C4-2B (cell line): ENCODE data around the gene SUCLG1.
"Not testable (repeated sequence)": the region's sequence is repeated elsewhere in the genome, so short reads cannot be mapped to it uniquely, and the experiment has no call there.

Experiments
- H3K27ac ChIP-seq: fragments of 450-650 bp; 2 replicates; pipeline ENCODE4 v1.5.1; 2017
- CTCF ChIP-seq: fragments of 450-650 bp; conservative IDR thresholded peaks from 2 replicates; pipeline ENCODE4 v1.5.1; 2017; ENCODE audit warnings: mild to moderate bottlenecking
- ZFX ChIP-seq: fragments of 450-650 bp; IDR thresholded peaks from 2 replicates; pipeline ENCODE4 v1.6.1; 2017

Gene SUCLG1

GRCh38 chr2:84482603-84483002 is 23.5 kb upstream of the SUCLG1 start:
- H3K27ac ChIP-seq: no peak overlapping the region
- TF ChIP-seq CTCF (no peak), ZFX (no peak)

- no peak for TF ChIP-seq ZFX
- TF ChIP-seq CTCF: no peak
- H3K27ac ChIP-seq: no peak overlapping the region
Observed at GRCh38 chr2:84481702-84482101, 22.6 kb upstream of the SUCLG1 start.

- TF ChIP-seq CTCF (no peak), ZFX (no peak)
- H3K27ac ChIP-seq: no peak overlapping the region
Observed at GRCh38 chr2:84478867-84479266, 19.8 kb upstream of the SUCLG1 start.

GRCh38 chr2:84477886-84478285 is 18.8 kb upstream of the SUCLG1 start:
- TF ChIP-seq ZFX (no peak), CTCF (no peak)

GRCh38 chr2:84474176-84474575 is 15.1 kb upstream of the SUCLG1 start:
- TF ChIP-seq ZFX (no peak), CTCF (no peak)
- H3K27ac ChIP-seq: no peak overlapping the region

More at GRCh38 chr2:84477886-84478285, 18.8 kb upstream of the SUCLG1 start:
- H3K27ac ChIP-seq: no peak overlapping the region

- no peak overlapping the region for H3K27ac ChIP-seq
- TF ChIP-seq ZFX (no peak), CTCF (no peak)
Observed at GRCh38 chr2:84472856-84473565, 13.9 kb upstream of the SUCLG1 start.

GRCh38 chr2:84472423-84472822 is 13.3 kb upstream of the SUCLG1 start:
- H3K27ac ChIP-seq: not testable (repeated sequence)

GRCh38 chr2:84467389-84467788 is 8.3 kb upstream of the SUCLG1 start:
- no peak overlapping the region for H3K27ac ChIP-seq
- TF ChIP-seq ZFX (no peak), CTCF (no peak)
